Gastrocnemius medialis (tissue), 4 donors: Measurements from ENCODE around the gene TEN1. TPM values are rescaled to one million over a fixed set of nuclear protein-coding genes. Genes with fewer than 3 reads are reported as not detected.

Source experiments
- ATAC-seq, 2 donors: fragments of 150-250 bp; one replicate each; pipeline ENCODE4 v1.9.1; 2016
- DNase-seq, 2 donors: peaks; one replicate each; pipeline ENCODE4 v3.0.0-alpha.2; 2019
- H3K27ac ChIP-seq, 4 donors: fragments of 200-600 bp; sonication (generic); 1 replicate in 1 of 4; 2 replicates in 3 of 4; pipeline ENCODE4 v1.5.1; 2016 to 2018; ENCODE audit warnings: mild to moderate bottlenecking in 2 of 4, moderate library complexity in 1 of 4
- H3K27me3 ChIP-seq, 3 donors: fragments of 200-600 bp; sonication (generic) in 2 of 3; 1 replicate in 1 of 3; 2 replicates in 2 of 3; pipeline versions ENCODE4 v1.5.1 to v1.6.0; 2016 to 2019; ENCODE audit warnings: mild to moderate bottlenecking in 1 of 3, moderate library complexity in 1 of 3
- H3K36me3 ChIP-seq, 2 donors: fragments of 200-600 bp; sonication (generic) in 1 of 2; one replicate each; pipeline ENCODE4 v1.5.1; 2017 to 2018
- H3K4me1 ChIP-seq, 2 donors: fragments of 200-600 bp; sonication (generic) in 1 of 2; one replicate each; pipeline ENCODE4 v1.5.1; 2016 to 2017; ENCODE audit warnings: mild to moderate bottlenecking in 2 of 2
- H3K4me3 ChIP-seq, 4 donors: fragments of 200-600 bp; sonication (generic) in 3 of 4; 1 replicate in 1 of 4; 2 replicates in 3 of 4; pipeline ENCODE4 v1.5.1; 2016 to 2019; ENCODE audit warnings: mild to moderate bottlenecking in 2 of 4
- H3K9me3 ChIP-seq, 3 donors: fragments of 200-600 bp; sonication (generic) in 2 of 3; 1 replicate in 1 of 3; 2 replicates in 2 of 3; pipeline ENCODE4 v1.5.1; 2016 to 2019
- POLR2A ChIP-seq, 2 donors: fragments of 450-650 bp; IDR thresholded peaks; one replicate each; pipeline ENCODE4 v1.6.1; 2017; ENCODE audit warnings: antibody characterized with exemption in 2 of 2, mild to moderate bottlenecking in 2 of 2, moderate library complexity in 2 of 2
- in situ Hi-C, 4 donors: fragments of 200-750 bp; cut with MboI; loops; one replicate each; pipeline versions ENCODE4 v1.15.0 to v1.8.0; 2017; ENCODE audit warnings: low sequenced_read_pairs in 4 of 4
- intact Hi-C: fragments of 100-400 bp; cut with DNase I; formaldehyde crosslinking; loops from one replicate; pipeline ENCODE4 v1.15.1; 2023; ENCODE audit warnings: low total_unique reads
- total RNA-seq, 4 donors: library from RNA; depleted of rRNA; stranded (reverse); fragments of >200 nt; gene quantifications; one replicate each; pipeline versions ENCODE4 v1.1.0 to v1.2.3, GENCODE V29; 2016
- TF ChIP-seq, protein P1 (sequence below), 5 experiments: fragments of 450-650 bp in 3 of 5; fragments of 200-600 bp in 2 of 5; sonication (generic) in 2 of 5; IDR thresholded peaks in 4 of 5; conservative IDR thresholded peaks in 1 of 5; 1 replicate in 4 of 5; 2 replicates in 1 of 5; pipeline ENCODE4 v1.5.1; 2016 to 2019; ENCODE audit warnings: antibody characterized with exemption in 5 of 5, mild to moderate bottlenecking in 3 of 5, moderate library complexity in 3 of 5

Gene TEN1, protein sequence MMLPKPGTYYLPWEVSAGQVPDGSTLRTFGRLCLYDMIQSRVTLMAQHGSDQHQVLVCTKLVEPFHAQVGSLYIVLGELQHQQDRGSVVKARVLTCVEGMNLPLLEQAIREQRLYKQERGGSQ
- total RNA-seq: 1 to 10 TPM; 4.2 to 9.2 (median 6.8) TPM

DNA sequence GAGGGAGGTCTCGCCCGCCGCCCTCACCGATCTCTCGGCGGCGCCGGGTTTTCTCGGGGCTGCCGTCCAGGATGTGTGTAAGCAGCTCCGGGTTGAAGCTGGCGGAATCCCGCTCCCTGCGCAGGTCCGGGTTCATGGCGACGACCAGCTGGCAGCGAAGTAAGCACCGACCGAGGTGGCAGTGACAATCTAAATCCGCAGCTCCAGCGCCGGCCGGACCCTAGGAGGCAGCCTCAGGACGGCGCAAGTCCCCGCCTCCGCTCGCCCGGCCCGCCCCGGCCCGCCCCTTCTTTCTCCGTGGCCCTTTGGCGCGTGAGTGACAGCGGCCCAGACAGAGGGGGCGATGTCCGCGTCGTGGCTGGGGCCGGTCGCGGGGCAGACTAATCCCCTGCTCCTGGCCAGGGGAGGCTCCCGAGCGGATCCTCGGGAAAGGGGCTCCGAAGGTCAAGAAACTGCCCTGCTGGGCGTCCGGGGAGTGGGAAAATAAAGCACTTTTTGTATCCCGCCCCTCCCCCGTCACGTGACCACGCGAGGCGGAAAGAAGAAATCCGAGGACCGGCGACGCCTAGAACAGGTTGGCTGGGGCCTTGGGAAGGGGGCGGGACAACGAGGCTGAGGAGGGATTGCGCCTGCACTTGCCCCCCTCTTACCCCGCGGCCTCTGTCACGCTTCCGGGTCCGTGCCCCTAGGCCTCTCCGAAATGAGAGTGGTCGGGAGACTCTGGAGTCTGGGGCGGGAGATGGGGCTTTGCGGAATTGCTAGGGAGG is at the start of gene TEN1, which contains the start of gene ACOX1:
Gene TEN1, plus strand, starts transcription at position 303 of the 767 bp plus-strand sequence. CDS start 6,953 bp downstream, outside the sequence.
Gene ACOX1, minus strand, starts transcription at position 229 of the 767 bp plus-strand sequence. Its CDS starts 93 bp downstream, at position 136.
- Histone ChIP-seq H3K27ac (peak within 1 kb of the TSS; percentile 96 to 99 (median 98)), H3K4me3 (peak within 1 kb of the TSS; percentile 81 to 99 (median 92)), H3K36me3 (no peaks in the 10 kb centered on the region), H3K9me3 (no peaks in the 10 kb centered on the region), H3K27me3 (no peaks in the 10 kb centered on the region), H3K4me1 (peaks cover 44 to 45% of the 10 kb centered on the region in 2 donors)
- TF ChIP-seq POLR2A (IDR thresholded peaks at IDR 0.05): peak; percentile 82 to 91
- TF ChIP-seq, protein P1, sequence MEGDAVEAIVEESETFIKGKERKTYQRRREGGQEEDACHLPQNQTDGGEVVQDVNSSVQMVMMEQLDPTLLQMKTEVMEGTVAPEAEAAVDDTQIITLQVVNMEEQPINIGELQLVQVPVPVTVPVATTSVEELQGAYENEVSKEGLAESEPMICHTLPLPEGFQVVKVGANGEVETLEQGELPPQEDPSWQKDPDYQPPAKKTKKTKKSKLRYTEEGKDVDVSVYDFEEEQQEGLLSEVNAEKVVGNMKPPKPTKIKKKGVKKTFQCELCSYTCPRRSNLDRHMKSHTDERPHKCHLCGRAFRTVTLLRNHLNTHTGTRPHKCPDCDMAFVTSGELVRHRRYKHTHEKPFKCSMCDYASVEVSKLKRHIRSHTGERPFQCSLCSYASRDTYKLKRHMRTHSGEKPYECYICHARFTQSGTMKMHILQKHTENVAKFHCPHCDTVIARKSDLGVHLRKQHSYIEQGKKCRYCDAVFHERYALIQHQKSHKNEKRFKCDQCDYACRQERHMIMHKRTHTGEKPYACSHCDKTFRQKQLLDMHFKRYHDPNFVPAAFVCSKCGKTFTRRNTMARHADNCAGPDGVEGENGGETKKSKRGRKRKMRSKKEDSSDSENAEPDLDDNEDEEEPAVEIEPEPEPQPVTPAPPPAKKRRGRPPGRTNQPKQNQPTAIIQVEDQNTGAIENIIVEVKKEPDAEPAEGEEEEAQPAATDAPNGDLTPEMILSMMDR (IDR thresholded peaks at IDR 0.05 in 4 of 5, conservative IDR thresholded peaks at IDR 0.05 in 1 of 5): peak; percentile 32 to 60 (median 45)
- ATAC-seq (peak; percentile 94), DNase-seq (peak; percentile 97 to 98)
- intact Hi-C loops: loop anchor here (1.0 to 10.0 kb wide), 6 partner anchors 26 to 194 kb away; partner anchors contain the start of genes EXOC7, FBF1 and UNK
- in situ Hi-C loops: no loop called here

DNA sequence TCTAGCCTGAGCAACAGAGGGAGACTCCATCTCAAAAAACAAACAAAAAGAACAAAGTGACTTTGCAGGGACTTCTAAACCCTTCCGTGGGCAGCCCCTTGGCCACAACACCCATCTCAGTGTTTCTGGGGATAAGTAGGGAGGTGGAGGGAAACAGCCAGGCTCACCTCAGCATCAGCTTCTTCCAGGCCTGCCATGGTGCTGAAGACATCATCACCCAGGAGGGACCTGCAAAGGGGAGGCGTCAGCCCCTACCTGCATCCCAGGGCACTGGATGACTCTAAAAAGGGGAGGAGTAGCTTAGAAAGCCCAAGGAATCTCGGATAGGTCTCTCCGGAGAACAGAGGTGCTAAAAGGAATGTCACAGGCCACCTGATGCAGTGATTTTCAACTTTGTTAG is 48.0 kb upstream of the TEN1 start:
- no peak for TF ChIP-seq POLR2A (IDR thresholded peaks at IDR 0.05)
- TF ChIP-seq, protein P1 (IDR thresholded peaks at IDR 0.05 in 4 of 5, conservative IDR thresholded peaks at IDR 0.05 in 1 of 5): no peak
- no peak overlapping the region for H3K4me3 ChIP-seq
- no peak for DNase-seq
- no peaks in the 10 kb centered on the region for H3K4me1 ChIP-seq
- in situ Hi-C loops (no loop called here), intact Hi-C loops (no loop called here)
- no peak overlapping the region for H3K27ac ChIP-seq
- no peaks in the 10 kb centered on the region for H3K9me3 ChIP-seq
- no peaks in the 10 kb centered on the region for H3K36me3 ChIP-seq
- no peak for ATAC-seq
- H3K27me3 ChIP-seq: no peaks in the 10 kb centered on the region

DNA sequence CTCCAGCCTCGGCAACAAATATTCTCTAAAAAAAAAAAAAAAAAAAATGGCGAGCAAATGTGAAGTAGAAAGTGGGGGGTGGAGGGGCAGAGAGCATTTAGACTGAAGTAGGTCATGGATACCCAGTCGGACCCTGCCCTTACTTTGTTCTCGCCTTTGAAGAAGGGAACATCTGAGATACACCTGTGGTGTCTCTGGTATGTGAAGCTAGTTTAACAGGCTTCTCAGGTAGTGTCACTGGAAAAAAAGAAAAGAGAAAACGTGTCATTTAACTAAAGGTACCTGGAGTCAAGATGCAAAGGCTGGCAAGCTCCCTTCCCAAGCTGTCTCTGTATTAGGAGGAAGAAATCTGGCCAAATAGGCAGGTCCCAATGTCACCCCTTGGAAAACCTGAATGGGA is 46.2 kb upstream of the TEN1 start:
- intact Hi-C loops: no loop called here
- Histone ChIP-seq H3K4me1 (no peaks in the 10 kb centered on the region), H3K9me3 (no peaks in the 10 kb centered on the region), H3K36me3 (no peaks in the 10 kb centered on the region), H3K27me3 (no peaks in the 10 kb centered on the region), H3K27ac (no peak overlapping the region), H3K4me3 (no peak overlapping the region)
- no peak for DNase-seq
- TF ChIP-seq, protein P1 (IDR thresholded peaks at IDR 0.05 in 4 of 5, conservative IDR thresholded peaks at IDR 0.05 in 1 of 5): no peak
- TF ChIP-seq POLR2A (IDR thresholded peaks at IDR 0.05): no peak
- in situ Hi-C loops: no loop called here
- ATAC-seq: no peak

DNA sequence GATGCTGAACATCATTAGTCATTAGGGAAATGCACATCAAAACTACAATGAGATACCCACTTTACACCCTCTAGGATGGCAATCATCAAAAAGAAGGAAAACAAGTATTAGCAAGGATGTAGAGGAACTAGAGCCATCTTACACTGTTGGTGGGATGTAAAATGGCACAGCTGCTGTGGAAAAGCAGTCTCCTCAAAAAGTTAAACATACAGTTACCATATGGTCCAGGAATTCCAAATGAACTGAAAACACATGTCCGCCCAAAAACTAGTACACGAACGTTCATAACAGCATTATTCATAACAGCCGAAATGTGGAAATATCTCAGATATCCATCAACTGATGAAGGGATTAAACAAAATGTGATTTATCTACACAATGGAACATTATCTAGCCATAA is 45.2 kb upstream of the TEN1 start:
- H3K4me1 ChIP-seq: no peaks in the 10 kb centered on the region
- ATAC-seq: no peak
- TF ChIP-seq POLR2A (IDR thresholded peaks at IDR 0.05): no peak
- TF ChIP-seq, protein P1 (IDR thresholded peaks at IDR 0.05 in 4 of 5, conservative IDR thresholded peaks at IDR 0.05 in 1 of 5): no peak
- no peak overlapping the region for H3K4me3 ChIP-seq
- no peak overlapping the region for H3K27ac ChIP-seq
- DNase-seq: no peak
- intact Hi-C loops (no loop called here), in situ Hi-C loops (no loop called here)
- H3K27me3 ChIP-seq: no peaks in the 10 kb centered on the region
- no peaks in the 10 kb centered on the region for H3K36me3 ChIP-seq
- H3K9me3 ChIP-seq: no peaks in the 10 kb centered on the region
